HepG2 (cell line): ENCODE data around the gene ORMDL2. TPM values are rescaled to one million over a fixed set of nuclear protein-coding genes. Genes with fewer than 3 reads are reported as not detected.

Experiments used
- CHCHD3 ChIP-seq: sonication (generic); formaldehyde crosslinking; IDR thresholded peaks from 2 replicates; pipeline ENCODE4 v1.8.0; 2022; ENCODE audit warnings: mild to moderate bottlenecking, missing genetic modification reagents, moderate library complexity
- EZH2 ChIP-seq: conservative IDR thresholded peaks from 2 replicates; pipeline ENCODE4 v1.6.1; 2012; ENCODE audit warnings: mild to moderate bottlenecking, low read depth, low read length, moderate library complexity
- FOXA3 ChIP-seq: IDR thresholded peaks from 2 replicates; pipeline ENCODE4 v1.6.1; 2016; ENCODE audit warnings: missing genetic modification reagents, missing compliant biosample characterization
- KMT2A ChIP-seq: sonication (generic); formaldehyde crosslinking; IDR thresholded peaks from 2 replicates; pipeline ENCODE4 v1.4.0; 2020; ENCODE audit warnings: missing genetic modification reagents
- MED8 ChIP-seq: sonication (generic); formaldehyde crosslinking; IDR thresholded peaks from 2 replicates; pipeline ENCODE4 v1.8.1; 2023; ENCODE audit warnings: mild to moderate bottlenecking, missing genetic modification reagents; ENCODE audit not compliant: insufficient replicate concordance
- RFX3 ChIP-seq: IDR thresholded peaks from 2 replicates; pipeline ENCODE4 v1.6.1; 2016; ENCODE audit warnings: missing biosample characterization, missing genetic modification reagents
- TSC22D2 ChIP-seq: sonication (generic); formaldehyde crosslinking; IDR thresholded peaks from 2 replicates; pipeline ENCODE4 v1.5.1; 2020; ENCODE audit warnings: missing genetic modification reagents, mild to moderate bottlenecking, borderline replicate concordance
- ZNF33A ChIP-seq: sonication (generic); formaldehyde crosslinking; IDR thresholded peaks from 2 replicates; pipeline ENCODE4 v1.5.1; 2020; ENCODE audit warnings: missing genetic modification reagents, mild to moderate bottlenecking, moderate library complexity, borderline replicate concordance
- ZNF34 ChIP-seq: sonication (generic); formaldehyde crosslinking; IDR thresholded peaks from 2 replicates; pipeline ENCODE4 v1.4.0; 2020; ENCODE audit warnings: mild to moderate bottlenecking, missing genetic modification reagents, borderline replicate concordance
- polyA plus RNA-seq, 8 experiments: library from polyadenylated mRNA; depleted of rRNA in 3 of 8; stranded (reverse) in 7 of 8; unstranded in 1 of 8; fragments of >200 nt; fragmentation: Illumina TruSeq in 4 of 8; extraction: Trizol in 4 of 8; gene quantifications; 2 replicates each; pipeline versions ENCODE4 v1.2.1 to v1.2.3, GENCODE V29; 2011 to 2016; ENCODE audit warnings: low read depth in 4 of 8, missing spikeins in 1 of 8, mixed read lengths in 1 of 8; ENCODE audit not compliant: insufficient read depth in 1 of 8
- total RNA-seq, 5 experiments: library from RNA; depleted of rRNA; stranded (reverse); fragments of >200 nt; fragmentation: Illumina TruSeq; extraction: Trizol; gene quantifications; 2 replicates each; pipeline ENCODE4 v1.2.3, GENCODE V29; 2016; ENCODE audit warnings: low read depth in 1 of 5
- TF ChIP-seq, protein P1 (sequence below), 2 experiments: fragments of 450-650 bp in 1 of 2; sonication (generic) in 1 of 2; formaldehyde crosslinking in 1 of 2; IDR thresholded peaks; 2 replicates each; pipeline versions ENCODE4 v1.6.1 to v1.8.0; 2016 to 2022; ENCODE audit warnings: antibody characterized with exemption in 1 of 2, mild to moderate bottlenecking in 1 of 2, missing genetic modification reagents in 1 of 2
- TF ChIP-seq, protein P2 (sequence below): sonication (generic); formaldehyde crosslinking; IDR thresholded peaks from 2 replicates; pipeline ENCODE4 v1.9.0; 2022; ENCODE audit warnings: missing genetic modification reagents, mild to moderate bottlenecking, borderline replicate concordance
- TF ChIP-seq, protein P3 (sequence below): sonication (generic); formaldehyde crosslinking; IDR thresholded peaks from 2 replicates; pipeline ENCODE4 v1.5.0; 2020; ENCODE audit warnings: mild to moderate bottlenecking, missing genetic modification reagents

The ORMDL2 gene
- total and polyA plus RNA-seq, 2 of the 13 experiments (the other 11 are each of a cell fraction or from before 2014, with no cell fraction given), result 24.0 to 28.6 TPM

DNA sequence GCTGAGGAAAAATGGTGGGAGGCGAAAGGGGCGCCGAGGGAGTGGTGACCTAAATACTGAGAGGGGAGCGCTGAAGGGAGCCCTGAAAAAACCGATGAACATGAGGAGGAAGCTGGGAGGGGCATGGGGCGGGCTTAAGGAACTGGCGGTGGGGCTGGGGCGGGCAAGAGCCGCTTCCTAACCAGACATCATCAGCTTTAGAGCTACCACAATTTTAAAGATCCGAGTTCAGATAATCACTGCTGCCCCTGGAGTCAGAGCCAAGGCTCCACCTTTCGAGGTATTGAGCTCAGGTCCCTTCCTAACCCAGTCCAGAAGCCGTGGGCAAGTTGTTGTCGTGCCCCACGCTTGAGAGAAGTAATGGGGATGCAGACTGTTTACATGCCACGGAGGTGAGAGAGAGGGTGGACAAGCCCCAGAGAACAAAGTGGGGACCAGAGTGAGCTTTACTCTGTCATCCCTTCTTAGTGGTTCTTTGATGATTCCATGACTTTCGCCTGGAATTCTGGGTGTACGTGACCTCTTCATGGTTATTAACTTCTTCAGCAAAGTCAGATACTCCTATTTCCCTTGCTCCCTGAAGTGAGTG lies 393 bp downstream of the ORMDL2 start (continued):
- TF ChIP-seq TSC22D2 (CRISPR knock-in tag) (no peak), RFX3 (CRISPR knock-in tag) (0 out of 2 replicates have a peak, but pooled peaks have one; percentile 3), KMT2A (no peak), EZH2 (no peak), CHCHD3 (CRISPR knock-in tag) (no peak), ZNF34 (CRISPR knock-in tag) (no peak), ZNF33A (CRISPR knock-in tag) (peak; percentile 20; the same call in 1 of the 2 replicates), FOXA3 (CRISPR knock-in tag) (no peak), MED8 (peak; percentile 29)
- TF ChIP-seq, protein P1, sequence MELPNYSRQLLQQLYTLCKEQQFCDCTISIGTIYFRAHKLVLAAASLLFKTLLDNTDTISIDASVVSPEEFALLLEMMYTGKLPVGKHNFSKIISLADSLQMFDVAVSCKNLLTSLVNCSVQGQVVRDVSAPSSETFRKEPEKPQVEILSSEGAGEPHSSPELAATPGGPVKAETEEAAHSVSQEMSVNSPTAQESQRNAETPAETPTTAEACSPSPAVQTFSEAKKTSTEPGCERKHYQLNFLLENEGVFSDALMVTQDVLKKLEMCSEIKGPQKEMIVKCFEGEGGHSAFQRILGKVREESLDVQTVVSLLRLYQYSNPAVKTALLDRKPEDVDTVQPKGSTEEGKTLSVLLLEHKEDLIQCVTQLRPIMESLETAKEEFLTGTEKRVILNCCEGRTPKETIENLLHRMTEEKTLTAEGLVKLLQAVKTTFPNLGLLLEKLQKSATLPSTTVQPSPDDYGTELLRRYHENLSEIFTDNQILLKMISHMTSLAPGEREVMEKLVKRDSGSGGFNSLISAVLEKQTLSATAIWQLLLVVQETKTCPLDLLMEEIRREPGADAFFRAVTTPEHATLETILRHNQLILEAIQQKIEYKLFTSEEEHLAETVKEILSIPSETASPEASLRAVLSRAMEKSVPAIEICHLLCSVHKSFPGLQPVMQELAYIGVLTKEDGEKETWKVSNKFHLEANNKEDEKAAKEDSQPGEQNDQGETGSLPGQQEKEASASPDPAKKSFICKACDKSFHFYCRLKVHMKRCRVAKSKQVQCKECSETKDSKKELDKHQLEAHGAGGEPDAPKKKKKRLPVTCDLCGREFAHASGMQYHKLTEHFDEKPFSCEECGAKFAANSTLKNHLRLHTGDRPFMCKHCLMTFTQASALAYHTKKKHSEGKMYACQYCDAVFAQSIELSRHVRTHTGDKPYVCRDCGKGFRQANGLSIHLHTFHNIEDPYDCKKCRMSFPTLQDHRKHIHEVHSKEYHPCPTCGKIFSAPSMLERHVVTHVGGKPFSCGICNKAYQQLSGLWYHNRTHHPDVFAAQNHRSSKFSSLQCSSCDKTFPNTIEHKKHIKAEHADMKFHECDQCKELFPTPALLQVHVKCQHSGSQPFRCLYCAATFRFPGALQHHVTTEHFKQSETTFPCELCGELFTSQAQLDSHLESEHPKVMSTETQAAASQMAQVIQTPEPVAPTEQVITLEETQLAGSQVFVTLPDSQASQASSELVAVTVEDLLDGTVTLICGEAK (IDR thresholded peaks at IDR 0.05), result no peak
- TF ChIP-seq, protein P1 (CRISPR knock-in tag; IDR thresholded peaks at IDR 0.05), result no peak
- TF ChIP-seq, protein P2, sequence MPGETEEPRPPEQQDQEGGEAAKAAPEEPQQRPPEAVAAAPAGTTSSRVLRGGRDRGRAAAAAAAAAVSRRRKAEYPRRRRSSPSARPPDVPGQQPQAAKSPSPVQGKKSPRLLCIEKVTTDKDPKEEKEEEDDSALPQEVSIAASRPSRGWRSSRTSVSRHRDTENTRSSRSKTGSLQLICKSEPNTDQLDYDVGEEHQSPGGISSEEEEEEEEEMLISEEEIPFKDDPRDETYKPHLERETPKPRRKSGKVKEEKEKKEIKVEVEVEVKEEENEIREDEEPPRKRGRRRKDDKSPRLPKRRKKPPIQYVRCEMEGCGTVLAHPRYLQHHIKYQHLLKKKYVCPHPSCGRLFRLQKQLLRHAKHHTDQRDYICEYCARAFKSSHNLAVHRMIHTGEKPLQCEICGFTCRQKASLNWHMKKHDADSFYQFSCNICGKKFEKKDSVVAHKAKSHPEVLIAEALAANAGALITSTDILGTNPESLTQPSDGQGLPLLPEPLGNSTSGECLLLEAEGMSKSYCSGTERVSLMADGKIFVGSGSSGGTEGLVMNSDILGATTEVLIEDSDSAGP (CRISPR knock-in tag), result peak; percentile 43; the same call in 1 of the 2 replicates
- TF ChIP-seq, protein P3, sequence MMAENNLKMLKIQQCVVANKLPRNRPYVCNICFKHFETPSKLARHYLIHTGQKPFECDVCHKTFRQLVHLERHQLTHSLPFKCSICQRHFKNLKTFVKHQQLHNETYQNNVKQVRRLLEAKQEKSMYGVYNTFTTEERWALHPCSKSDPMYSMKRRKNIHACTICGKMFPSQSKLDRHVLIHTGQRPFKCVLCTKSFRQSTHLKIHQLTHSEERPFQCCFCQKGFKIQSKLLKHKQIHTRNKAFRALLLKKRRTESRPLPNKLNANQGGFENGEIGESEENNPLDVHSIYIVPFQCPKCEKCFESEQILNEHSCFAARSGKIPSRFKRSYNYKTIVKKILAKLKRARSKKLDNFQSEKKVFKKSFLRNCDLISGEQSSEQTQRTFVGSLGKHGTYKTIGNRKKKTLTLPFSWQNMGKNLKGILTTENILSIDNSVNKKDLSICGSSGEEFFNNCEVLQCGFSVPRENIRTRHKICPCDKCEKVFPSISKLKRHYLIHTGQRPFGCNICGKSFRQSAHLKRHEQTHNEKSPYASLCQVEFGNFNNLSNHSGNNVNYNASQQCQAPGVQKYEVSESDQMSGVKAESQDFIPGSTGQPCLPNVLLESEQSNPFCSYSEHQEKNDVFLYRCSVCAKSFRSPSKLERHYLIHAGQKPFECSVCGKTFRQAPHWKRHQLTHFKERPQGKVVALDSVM, result no peak
